ENCODE data around the gene ATP2A1.

DNA sequence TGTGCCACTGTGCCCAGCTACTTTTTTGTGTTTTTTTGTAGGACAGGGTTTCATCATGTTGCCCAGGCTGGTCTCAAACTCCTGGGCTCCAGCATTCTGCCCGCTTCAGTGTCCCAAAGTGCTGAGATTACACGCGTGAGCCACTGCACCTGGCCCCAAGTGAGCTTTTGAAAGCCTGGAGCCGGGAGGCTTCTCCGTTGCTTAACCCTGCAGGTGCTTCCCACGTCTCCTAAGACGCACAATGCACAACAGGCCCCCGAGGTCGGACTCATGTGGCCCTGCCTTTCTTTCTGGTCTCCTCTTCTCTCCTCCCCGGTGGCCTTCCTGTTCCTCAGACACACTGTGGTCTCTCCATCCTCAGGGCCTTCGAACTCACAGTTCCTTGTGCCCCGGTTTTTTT is 34.3 kb downstream of the ATP2A1 start:
- TF ChIP-seq, protein P1, sequence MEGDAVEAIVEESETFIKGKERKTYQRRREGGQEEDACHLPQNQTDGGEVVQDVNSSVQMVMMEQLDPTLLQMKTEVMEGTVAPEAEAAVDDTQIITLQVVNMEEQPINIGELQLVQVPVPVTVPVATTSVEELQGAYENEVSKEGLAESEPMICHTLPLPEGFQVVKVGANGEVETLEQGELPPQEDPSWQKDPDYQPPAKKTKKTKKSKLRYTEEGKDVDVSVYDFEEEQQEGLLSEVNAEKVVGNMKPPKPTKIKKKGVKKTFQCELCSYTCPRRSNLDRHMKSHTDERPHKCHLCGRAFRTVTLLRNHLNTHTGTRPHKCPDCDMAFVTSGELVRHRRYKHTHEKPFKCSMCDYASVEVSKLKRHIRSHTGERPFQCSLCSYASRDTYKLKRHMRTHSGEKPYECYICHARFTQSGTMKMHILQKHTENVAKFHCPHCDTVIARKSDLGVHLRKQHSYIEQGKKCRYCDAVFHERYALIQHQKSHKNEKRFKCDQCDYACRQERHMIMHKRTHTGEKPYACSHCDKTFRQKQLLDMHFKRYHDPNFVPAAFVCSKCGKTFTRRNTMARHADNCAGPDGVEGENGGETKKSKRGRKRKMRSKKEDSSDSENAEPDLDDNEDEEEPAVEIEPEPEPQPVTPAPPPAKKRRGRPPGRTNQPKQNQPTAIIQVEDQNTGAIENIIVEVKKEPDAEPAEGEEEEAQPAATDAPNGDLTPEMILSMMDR (IDR thresholded peaks at IDR 0.05), result no peak
- no peak for TF ChIP-seq POLR2A (IDR thresholded peaks at IDR 0.05)
